PC-3 (cell line): Measurements from ENCODE around the gene STARD10. TPM values are rescaled to one million over a fixed set of nuclear protein-coding genes. Genes with fewer than 3 reads are reported as not detected.

Source experiments
- ATAC-seq: fragments of 200-7000 bp; cut with Tn5 transposase; 2 replicates; pipeline ENCODE4 v1.9.1; 2020; ENCODE audit warnings: mild to moderate bottlenecking, moderate library complexity
- BruUV-seq: library from RNA; stranded (reverse); fragments of 400-500 nt; replicated peaks from 2 replicates; lab custom pipeline; 2021; lab: Mats Ljungman, UMichigan
- CTCF ChIA-PET: fragments of 300-600 bp; sonication (Branson Sonifier 250); formaldehyde crosslinking; loops from one replicate; lab custom pipeline; 2022; ENCODE audit warnings: antibody characterized with exemption; lab: Charles Lee
- POLR2A ChIA-PET: fragments of 300-600 bp; sonication (Branson Sonifier 250); formaldehyde crosslinking; loops from one replicate; lab custom pipeline; 2022; ENCODE audit warnings: antibody characterized with exemption; ENCODE audit not compliant: unreplicated experiment; lab: Charles Lee
- DNase-seq: peaks from one replicate; pipeline ENCODE4 v3.0.0-alpha.2; 2015
- H2AFZ ChIP-seq: fragments of 300-600 bp; sonication (generic); 2 replicates; pipeline ENCODE4 v1.6.0; 2016; ENCODE audit warnings: antibody characterized with exemption, low read length
- H3F3A ChIP-seq: fragments of 300-600 bp; sonication (generic); one replicate; pipeline ENCODE4 v1.6.0; 2017; ENCODE audit warnings: antibody characterized with exemption, low read length, control low read depth, mild to moderate bottlenecking; ENCODE audit not compliant: unreplicated experiment
- H3K27ac ChIP-seq: fragments of 300-600 bp; sonication (generic); 2 replicates; pipeline ENCODE4 v1.5.1; 2016; ENCODE audit warnings: mild to moderate bottlenecking, low read length
- H3K27me3 ChIP-seq: fragments of 300-600 bp; sonication (generic); 2 replicates; pipeline ENCODE4 v1.6.1; 2016; ENCODE audit warnings: low read length, mixed read lengths
- H3K36me3 ChIP-seq: fragments of 300-600 bp; sonication (generic); 2 replicates; pipeline ENCODE4 v1.6.1; 2016; ENCODE audit warnings: low read depth, mixed run types, low read length, mixed read lengths
- H3K4me1 ChIP-seq: fragments of 300-600 bp; sonication (generic); 2 replicates; pipeline ENCODE4 v1.5.1; 2016; ENCODE audit warnings: low read length; ENCODE audit not compliant: insufficient read depth
- H3K4me2 ChIP-seq: fragments of 300-600 bp; sonication (generic); 2 replicates; pipeline ENCODE4 v1.6.0; 2016; ENCODE audit warnings: low read length
- H3K4me3 ChIP-seq: fragments of 300-600 bp; sonication (generic); 2 replicates; pipeline ENCODE4 v1.5.1; 2016; ENCODE audit warnings: mild to moderate bottlenecking, low read length, mixed read lengths
- H3K79me2 ChIP-seq: fragments of 300-600 bp; sonication (generic); 2 replicates; pipeline ENCODE4 v1.6.1; 2017; ENCODE audit warnings: low read length, mixed read lengths
- H3K9ac ChIP-seq: fragments of 300-600 bp; sonication (generic); 2 replicates; pipeline ENCODE4 v1.6.0; 2016; ENCODE audit warnings: mild to moderate bottlenecking, low read length
- H3K9me2 ChIP-seq: fragments of 300-600 bp; sonication (generic); replicated peaks from 2 replicates; pipeline ENCODE4 v1.6.1; 2016; ENCODE audit warnings: mixed run types, low read length, mixed read lengths
- H3K9me3 ChIP-seq: fragments of 300-600 bp; sonication (generic); 2 replicates; pipeline ENCODE4 v1.6.1; 2016; ENCODE audit warnings: low read length, mixed read lengths
- H4K20me1 ChIP-seq: fragments of 300-600 bp; sonication (generic); 2 replicates; pipeline ENCODE4 v1.6.1; 2016; ENCODE audit warnings: low read length, mixed read lengths
- EZH2 ChIP-seq: fragments of 300-600 bp; sonication (generic); IDR thresholded peaks from one replicate; pipeline ENCODE4 v1.6.1; 2017; ENCODE audit warnings: antibody characterized with exemption, mild to moderate bottlenecking, low read length; ENCODE audit not compliant: unreplicated experiment
- EZH2phosphoT487 ChIP-seq: fragments of 300-600 bp; sonication (generic); IDR thresholded peaks from 2 replicates; pipeline ENCODE4 v1.6.1; 2018; ENCODE audit warnings: mild to moderate bottlenecking, antibody characterized with exemption, low read length, borderline replicate concordance
- intact Hi-C: fragments of 100-400 bp; cut with micrococcal nuclease; formaldehyde crosslinking; loops from 2 replicates; pipeline ENCODE4 v1.9.0; 2023
- total RNA-seq: library from RNA; depleted of rRNA; stranded (reverse); fragments of >200 nt; gene quantifications from 2 replicates; pipeline ENCODE4 v1.2.3, GENCODE V29; 2014
- TF ChIP-seq, protein P1 (sequence below): fragments of 300-600 bp; sonication (generic); conservative IDR thresholded peaks from 2 replicates; pipeline ENCODE4 v1.5.1; 2017; ENCODE audit warnings: antibody characterized with exemption, low read depth, mild to moderate bottlenecking, low read length

STARD10 gene
- total RNA-seq, 1 experiment from 2014 or later: 284 TPM

DNA sequence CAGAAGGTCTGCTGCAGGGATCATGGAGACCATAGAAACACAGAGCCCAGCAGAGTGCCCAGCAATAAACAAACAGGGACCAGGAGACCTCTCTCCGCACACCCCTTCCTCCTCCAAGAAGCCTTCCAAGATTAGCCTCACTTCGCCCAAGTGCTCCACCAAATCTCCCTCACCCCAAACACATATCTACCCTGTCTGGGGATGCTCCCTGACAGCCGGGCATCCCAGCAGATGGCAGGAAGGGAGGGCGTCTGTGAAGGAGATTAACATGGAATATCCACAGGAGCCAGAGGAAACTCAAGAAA is 68.2 kb downstream of the STARD10 start:
- Histone ChIP-seq H3F3A (no peaks in the 10 kb centered on the region), H3K9ac (no peak overlapping the region), H3K79me2 (peaks cover 35% of the 10 kb centered on the region), H3K27ac (no peak overlapping the region), H4K20me1 (no peaks in the 10 kb centered on the region), H3K4me3 (no peak overlapping the region), H3K27me3 (no peaks in the 10 kb centered on the region), H2AFZ (no peak overlapping the region), H3K9me3 (no peaks in the 10 kb centered on the region), H3K36me3 (no peaks in the 10 kb centered on the region; the same call in 1 of the 2 replicates), H3K4me2 (no peak overlapping the region), H3K4me1 (peaks cover 22% of the 10 kb centered on the region), H3K9me2 (no peaks in the 10 kb centered on the region)
- CTCF ChIA-PET: interaction anchor here (0.6 to 1.1 kb wide), 8 partner anchors 54 to 659 kb away, joined by 3 to 21 read pairs (median 4); partner anchors contain the start of gene STARD10
- intact Hi-C loops: loop anchor here (1.0 to 10.0 kb wide), 4 partner anchors 68 to 453 kb away; partner anchors contain the start of gene ATG16L2
- POLR2A ChIA-PET: no interaction called here
- TF ChIP-seq EZH2phosphoT487 (no peak), EZH2 (no peak)
- TF ChIP-seq, protein P1, sequence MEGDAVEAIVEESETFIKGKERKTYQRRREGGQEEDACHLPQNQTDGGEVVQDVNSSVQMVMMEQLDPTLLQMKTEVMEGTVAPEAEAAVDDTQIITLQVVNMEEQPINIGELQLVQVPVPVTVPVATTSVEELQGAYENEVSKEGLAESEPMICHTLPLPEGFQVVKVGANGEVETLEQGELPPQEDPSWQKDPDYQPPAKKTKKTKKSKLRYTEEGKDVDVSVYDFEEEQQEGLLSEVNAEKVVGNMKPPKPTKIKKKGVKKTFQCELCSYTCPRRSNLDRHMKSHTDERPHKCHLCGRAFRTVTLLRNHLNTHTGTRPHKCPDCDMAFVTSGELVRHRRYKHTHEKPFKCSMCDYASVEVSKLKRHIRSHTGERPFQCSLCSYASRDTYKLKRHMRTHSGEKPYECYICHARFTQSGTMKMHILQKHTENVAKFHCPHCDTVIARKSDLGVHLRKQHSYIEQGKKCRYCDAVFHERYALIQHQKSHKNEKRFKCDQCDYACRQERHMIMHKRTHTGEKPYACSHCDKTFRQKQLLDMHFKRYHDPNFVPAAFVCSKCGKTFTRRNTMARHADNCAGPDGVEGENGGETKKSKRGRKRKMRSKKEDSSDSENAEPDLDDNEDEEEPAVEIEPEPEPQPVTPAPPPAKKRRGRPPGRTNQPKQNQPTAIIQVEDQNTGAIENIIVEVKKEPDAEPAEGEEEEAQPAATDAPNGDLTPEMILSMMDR: no peak
- ATAC-seq (no peak), DNase-seq (no peak)
- BruUV-seq: no TSS peak

DNA sequence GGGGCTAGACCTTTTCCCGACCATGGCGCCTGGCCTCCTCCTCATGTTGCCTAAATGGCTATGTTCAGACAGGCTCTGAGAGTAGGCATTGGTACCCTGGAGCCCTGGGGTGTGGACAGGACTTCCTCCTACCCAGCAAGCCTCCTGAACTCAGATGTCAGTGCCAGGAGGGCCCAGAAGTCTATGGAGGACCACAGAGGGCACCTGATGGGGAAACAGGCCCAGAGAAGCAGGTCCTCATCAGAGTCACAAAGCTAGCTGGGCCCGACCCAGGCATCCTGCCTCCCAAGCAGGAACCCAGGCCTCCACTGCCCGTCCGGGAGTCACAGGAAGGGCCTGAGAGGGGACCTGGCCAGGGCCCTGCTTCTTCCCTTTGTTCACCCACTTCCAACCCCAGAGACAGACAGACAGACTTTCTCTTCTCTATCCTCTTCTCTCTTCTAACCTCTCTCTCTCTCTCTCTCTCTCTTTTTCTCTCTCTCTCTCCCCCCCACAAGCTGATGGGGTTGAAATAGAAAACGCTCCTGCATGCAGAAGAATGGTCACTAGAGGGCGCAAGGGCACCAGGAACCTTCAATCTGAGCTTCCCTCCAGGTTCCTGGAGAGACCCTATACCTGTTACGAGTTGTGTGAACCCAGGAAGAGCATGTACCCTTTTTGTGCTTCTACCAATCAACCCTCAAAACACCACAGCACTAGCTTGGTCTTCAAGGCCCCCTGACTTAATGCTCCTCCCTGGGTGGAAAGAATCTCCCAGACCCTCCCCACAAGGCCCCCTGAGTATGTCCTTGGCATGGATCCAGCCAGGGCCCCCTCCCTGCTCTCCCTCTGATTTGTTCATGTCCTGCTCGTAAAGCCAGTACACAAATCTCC is 68.8 kb downstream of the STARD10 start:
- Histone ChIP-seq H3K4me1 (peaks cover 22% of the 10 kb centered on the region), H3K9me3 (no peaks in the 10 kb centered on the region), H4K20me1 (no peaks in the 10 kb centered on the region), H2AFZ (no peak overlapping the region), H3K79me2 (peaks cover 41% of the 10 kb centered on the region), H3K9me2 (no peaks in the 10 kb centered on the region), H3K36me3 (no peaks in the 10 kb centered on the region; the same call in 1 of the 2 replicates), H3K4me3 (no peak overlapping the region), H3K27me3 (no peaks in the 10 kb centered on the region), H3F3A (no peaks in the 10 kb centered on the region), H3K9ac (no peak overlapping the region), H3K27ac (no peak overlapping the region), H3K4me2 (no peak overlapping the region)
- BruUV-seq: no TSS peak
- no peak for TF ChIP-seq EZH2
- TF ChIP-seq, protein P1: peak; percentile 98
- ATAC-seq (peak; percentile 32; the same call in 1 of the 2 replicates), DNase-seq (peak; percentile 95)
- intact Hi-C loops: loop anchor here (1.0 to 10.0 kb wide), 4 partner anchors 68 to 454 kb away; partner anchors contain the start of gene ATG16L2
- CTCF ChIA-PET: interaction anchor here (0.6 to 1.1 kb wide), 9 partner anchors 54 to 659 kb away, joined by 3 to 21 read pairs (median 4); partner anchors contain the start of gene STARD10
- POLR2A ChIA-PET: no interaction called here
